NCI-H1436 treated with DMSO at 0.1 percent for 48 hours (cell line): ENCODE measurements around the gene U2AF1L4.
"Not testable (repeated sequence)": the region's sequence is repeated elsewhere in the genome, so short reads cannot be mapped to it uniquely, and the experiment has no call there.

ENCODE experiments used
- DNase-seq: peaks from one replicate; lab custom pipeline; 2025; lab: John Stamatoyannopoulos, UW

The U2AF1L4 gene

DNA sequence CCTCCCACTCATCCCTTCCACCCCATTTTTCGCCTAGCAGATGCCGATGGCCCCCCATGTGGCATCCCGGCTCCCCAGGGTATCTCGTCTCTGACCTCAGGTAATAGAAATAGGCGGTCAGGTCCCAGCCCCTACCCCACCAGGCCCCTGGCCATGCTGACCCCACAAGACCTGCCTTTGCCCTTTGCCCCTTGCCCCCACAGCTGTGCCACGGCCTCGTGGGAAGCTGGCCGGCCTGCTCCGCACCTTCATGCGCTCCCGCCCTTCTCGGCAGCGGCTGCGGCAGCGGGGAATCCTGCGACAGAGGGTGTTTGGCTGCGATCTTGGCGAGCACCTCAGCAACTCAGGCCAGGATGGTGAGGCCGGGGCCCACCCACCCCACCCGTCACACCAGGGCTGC, 35.5 kb upstream of the U2AF1L4 start:
- no peak for DNase-seq

- no peak for DNase-seq
Measured at GRCh38 chr19:35780058-35780457, 34.8 kb upstream of the U2AF1L4 start.

DNA sequence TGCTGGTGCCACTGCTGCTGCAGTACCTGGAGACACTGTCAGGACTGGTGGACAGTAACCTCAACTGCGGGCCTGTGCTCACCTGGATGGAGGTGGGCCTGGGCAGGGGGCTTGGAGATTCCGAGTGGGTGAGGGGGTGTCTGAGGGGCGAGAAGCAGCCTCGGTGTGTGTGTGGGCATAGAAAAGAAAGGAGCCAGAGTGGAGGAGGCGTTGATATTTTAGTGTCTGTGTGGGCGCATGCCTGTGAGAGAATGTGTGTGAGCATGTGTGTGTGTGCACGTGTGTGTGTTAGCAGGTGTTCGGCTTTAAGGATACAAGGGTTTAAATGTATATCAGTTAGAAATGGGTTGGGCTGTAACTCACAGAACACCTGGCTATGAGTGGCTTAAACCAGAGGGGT, 33.8 kb upstream of the U2AF1L4 start:
- DNase-seq = no peak

GRCh38 chr19:35777961-35778360, 32.7 kb upstream of the U2AF1L4 start:
- no peak for DNase-seq

GRCh38 chr19:35777086-35777841, 32.0 kb upstream of the U2AF1L4 start:
- DNase-seq = no peak

GRCh38 chr19:35776102-35776788, 31.0 kb upstream of the U2AF1L4 start:
- DNase-seq = no peak

DNA sequence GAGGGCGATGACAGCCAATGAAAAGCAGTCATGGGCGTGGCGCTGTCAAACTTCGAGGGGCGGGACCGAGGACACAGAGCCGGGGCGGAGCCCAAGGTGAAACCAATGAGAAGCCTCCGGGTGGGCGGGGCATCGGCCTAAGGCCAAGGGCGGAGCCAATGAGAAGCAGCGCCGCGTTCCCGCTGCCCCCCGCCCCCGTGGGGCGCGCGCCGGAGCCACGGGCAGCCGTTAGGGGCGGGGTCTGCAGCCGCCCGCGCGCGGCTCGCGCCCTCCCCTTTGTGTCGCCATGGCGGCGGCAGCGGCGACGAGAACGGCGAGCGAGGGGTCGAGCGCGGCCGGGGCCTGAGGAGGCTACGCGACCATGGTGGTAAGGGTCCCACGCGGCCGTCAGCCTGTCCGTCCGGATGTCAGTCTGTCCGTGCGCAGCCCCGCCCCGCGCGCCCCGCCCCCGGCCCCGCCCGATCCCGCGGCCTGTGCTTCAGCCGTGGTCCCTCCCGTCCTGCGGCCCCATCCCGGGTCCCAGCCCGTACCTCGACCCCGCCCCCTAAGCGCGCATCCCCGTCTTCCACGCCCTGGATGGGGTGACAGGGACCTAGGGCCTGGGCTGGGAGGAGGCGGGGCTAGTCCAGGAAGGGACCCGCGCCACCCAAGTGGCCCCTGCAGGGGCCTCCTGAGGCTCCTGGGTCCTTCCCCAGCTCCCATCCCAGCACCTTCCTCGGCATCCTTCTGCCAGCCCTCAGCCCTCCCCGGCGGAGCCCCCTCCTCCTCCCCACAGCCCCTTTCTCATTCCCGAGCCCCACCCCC, 30.3 kb upstream of the U2AF1L4 start, which contains the start of gene ARHGAP33:
TSS of gene ARHGAP33 (plus strand) at position 267 of the 804 bp plus-strand sequence. CDS start at position 362, 95 bp downstream.
- peak; percentile 78 for DNase-seq

DNA sequence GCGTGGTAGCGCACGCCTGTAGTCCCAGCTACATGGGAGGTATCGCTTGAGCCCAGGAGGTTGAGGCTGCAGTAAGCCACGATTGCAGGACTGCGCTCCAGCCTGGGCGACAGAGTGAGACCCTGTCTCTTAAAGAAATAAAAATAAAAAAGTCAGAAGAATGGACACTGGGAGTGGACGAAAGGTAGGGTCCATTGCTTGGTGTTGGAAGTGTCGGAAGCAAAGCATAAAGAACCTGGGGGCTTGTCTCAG, 29.8 kb upstream of the U2AF1L4 start:
- no peak for DNase-seq

DNA sequence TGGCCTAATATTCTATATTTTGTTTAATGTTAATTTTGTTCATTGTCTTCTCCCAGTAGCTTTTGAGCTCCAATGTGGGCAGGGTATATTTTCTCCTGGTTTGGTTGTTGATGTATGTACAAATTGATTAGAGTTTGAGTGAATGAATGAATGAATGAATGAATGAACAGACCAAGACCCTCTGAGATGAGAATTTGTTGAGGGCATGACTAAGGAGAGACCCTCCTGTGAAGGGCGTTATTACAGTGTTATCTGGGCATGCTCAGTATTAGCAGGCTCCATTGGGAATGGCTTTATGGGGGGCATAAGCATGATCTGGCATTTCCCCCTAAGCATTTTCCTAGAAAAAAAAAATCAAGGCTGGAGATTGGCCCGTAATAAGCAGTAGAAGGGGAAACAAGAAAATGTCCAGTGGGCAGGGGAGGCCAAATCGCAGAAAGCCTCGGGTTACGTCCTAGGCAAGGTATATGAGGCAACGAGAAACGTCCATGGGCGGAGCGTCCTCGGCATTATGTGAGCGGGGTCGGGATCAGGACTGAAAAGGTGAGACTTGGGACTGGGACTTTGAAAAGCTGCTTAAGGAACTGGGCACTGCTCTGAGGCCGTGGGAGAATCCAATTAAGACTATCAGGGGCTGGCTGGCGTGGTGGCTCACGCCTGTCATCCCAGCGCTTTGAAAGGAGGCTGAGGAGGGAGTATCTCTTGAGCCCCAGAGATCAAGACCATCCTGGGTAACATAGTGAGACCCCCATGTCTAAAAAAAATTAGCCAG, 29.2 kb upstream of the U2AF1L4 start:
- DNase-seq = no peak

DNA sequence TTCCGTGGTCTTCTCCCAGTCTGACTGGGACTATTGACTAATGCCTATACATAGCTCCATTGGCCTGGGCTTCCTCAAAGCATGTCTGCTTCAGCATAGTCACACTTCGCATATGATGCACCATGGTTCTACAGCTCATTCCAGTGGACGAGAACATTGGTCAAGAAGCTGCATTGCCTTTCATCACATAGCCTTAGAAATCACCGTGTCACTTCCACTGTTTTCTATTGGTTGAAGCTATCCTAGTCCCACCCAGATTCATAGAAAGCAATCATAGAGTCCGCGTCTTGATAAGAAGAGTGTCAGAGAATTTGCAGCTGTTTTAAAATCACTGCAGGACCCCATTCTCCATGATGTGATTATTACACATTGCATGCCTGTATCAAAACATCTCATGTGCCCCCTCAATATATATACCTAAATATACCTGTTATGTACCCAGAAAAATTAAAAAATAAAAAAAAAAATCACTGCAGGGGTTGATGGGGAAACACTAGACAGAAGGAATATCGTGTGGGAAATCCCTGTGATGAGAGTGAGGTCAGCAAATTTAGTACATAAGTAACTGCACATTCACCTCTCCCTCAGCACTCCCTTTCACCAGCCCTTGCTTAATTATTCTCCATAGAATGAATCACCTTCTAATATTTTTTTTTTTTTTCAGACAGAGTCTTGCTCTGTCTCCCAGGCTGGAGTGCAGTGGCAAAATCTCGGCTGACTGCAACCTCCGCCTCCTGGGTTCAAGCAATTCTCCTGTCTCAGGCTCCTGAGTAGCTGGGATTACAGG, 28.0 kb upstream of the U2AF1L4 start:
- no peak for DNase-seq

- not testable (repeated sequence) for DNase-seq
Measured at GRCh38 chr19:35772362-35772761, 27.1 kb upstream of the U2AF1L4 start.

DNA sequence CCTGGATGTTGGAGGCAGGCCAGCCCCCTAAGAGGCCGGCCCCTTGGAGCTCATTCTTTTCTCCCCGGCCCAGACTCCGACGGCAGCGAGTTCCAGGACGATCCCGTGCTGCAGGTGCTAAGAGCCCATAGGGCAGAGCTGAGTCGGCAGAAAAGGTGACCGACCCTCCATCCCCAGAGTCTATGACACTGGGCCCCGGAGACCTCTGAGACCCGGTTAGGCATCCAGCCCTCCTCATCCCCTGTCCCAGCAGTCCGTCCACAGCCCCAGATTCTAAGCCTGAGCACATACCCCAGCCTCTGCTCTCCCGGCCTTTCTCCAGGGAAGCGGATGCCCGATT, 22.8 kb upstream of the U2AF1L4 start:
- DNase-seq = no peak

- DNase-seq = no peak
Measured at GRCh38 chr19:35767288-35768081, 22.3 kb upstream of the U2AF1L4 start.

DNA sequence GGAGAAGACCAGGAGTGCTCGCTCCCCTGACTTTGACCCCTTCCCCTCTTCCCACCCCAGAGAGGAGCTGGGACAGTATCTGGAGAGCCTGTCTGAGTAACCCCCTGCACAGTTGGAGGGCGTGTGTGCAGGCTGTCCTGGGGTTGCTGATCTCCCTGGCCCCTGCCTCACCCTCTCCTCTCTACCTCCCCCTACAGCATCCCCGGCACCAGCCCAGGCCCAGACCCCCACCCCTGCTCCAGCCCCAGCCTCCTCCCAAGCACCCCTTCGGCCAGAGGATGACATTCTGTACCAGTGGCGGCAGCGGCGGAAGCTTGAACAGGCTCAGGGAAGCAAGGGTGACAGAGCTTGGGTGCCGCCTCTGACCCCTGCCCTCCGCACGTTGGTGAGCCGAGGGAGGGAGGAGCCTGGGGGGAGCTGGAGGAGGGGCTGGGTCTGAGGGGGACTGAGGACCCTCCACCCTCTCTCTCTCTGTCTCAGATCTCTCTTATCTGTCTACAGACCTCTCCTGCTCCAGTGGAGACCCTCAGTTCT, 21.4 kb upstream of the U2AF1L4 start:
- DNase-seq = no peak

DNA sequence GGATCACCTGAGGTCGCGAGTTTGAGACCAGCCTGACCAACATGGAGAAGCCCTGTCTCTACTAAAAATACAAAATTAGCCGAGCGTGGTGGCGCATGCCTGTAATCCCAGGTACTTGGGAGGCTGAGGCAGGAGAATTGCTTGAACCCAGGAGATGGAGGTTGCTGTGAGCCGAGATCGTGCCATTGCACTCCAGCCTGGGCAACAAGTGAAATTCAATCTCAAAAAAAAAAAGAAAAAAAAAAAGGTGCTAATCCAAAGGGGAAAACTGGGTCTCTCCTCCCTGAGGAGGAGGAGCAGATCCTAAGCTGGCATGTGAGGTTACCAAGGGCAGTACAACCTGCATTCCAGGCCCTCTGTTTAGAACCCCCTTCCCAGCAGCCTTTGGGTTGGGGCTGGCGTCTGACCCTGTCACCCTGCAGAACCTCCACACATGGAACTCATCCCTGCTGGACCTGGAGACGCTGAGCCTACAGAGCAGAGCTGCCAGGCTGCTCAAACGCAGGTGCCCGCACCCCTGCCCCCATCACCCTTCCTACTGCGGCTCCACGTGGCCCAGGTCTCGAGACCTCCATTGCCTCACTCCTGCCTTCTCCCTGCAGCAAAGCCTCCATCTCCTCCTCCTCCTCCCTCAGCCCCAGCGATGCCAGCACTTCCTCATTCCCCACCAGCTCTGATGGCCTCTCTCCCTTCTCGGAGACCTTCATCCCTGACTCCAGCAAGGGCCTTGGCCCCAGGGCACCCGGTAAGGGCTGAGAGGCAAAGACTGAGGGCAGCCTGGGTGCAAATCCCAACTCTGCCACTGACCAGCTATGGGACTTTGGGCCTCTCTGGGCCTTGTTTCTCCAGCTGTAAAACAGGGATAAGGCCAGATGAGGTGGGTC, 19.5 kb upstream of the U2AF1L4 start:
- no peak for DNase-seq

GRCh38 chr19:35760711-35761349, 15.6 kb upstream of the U2AF1L4 start:
- DNase-seq = no peak

DNA sequence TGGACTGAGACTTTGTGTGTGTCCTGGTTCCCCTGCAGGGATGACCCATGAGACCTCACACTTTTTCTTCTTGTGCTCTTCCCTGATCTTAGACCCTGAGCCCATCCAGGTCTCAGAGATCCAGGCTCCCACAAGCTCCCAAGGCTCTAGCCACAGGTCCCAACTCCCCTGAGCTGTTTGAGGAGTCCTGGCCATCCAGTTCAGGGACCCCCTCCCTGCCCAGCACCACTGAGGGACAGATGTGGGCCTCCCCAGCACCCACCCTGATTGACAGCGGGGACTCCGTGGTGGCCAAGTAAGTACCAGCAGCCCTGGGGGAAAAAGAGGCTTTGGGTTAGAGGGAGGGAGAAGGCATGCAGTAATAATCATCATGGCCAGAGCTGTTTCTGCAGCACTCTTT, 14.5 kb upstream of the U2AF1L4 start:
- no peak for DNase-seq

- peak; percentile 98 for DNase-seq
Measured at GRCh38 chr19:35757749-35758608, 12.8 kb upstream of the U2AF1L4 start, which contains the start of gene PROSER3. Gene PROSER3 (plus strand): TSS chr19:35758176. CDS start chr19:35758216, 40 bp downstream.
